ENCODE results near the gene BDH1.

Gene BDH1

GRCh38 chr3:197546307-197547085 lies 9.3 kb downstream of the BDH1 start:
- H3K36me3 ChIP-seq (ENCODE audit: insufficient read depth, low read length) = peaks cover 29% of the 10 kb centered on the region; the same call in 1 of the 2 replicates
- H3K9me2 ChIP-seq (replicated peaks; ENCODE audit: low read depth, low read length) = no peaks in the 10 kb centered on the region
- no peak overlapping the region for H2AFZ ChIP-seq (ENCODE audit: low read length)
- H4K20me1 ChIP-seq (ENCODE audit: insufficient read depth, low read length, poor library complexity, severe bottlenecking) = no peaks in the 10 kb centered on the region
- H3K4me2 ChIP-seq (ENCODE audit: low read depth, low read length, poor library complexity, severe bottlenecking) = no peak overlapping the region
- no peak for TF ChIP-seq CTCF (conservative IDR thresholded peaks at IDR 0.05; ENCODE audit: low read length)
- TF ChIP-seq EZH2phosphoT487 (IDR thresholded peaks at IDR 0.05; ENCODE audit: borderline replicate concordance) = no peak
- no peak overlapping the region for H3K9ac ChIP-seq (ENCODE audit: low read depth, low read length, poor library complexity, severe bottlenecking)
- no peak overlapping the region for H3K4me3 ChIP-seq (ENCODE audit: low read length, poor library complexity, severe bottlenecking)
- no peaks in the 10 kb centered on the region for H3K9me3 ChIP-seq (ENCODE audit: insufficient read depth, low read depth, low read length)
- no peaks in the 10 kb centered on the region for H3F3A ChIP-seq (ENCODE audit: low read depth)
- H3K79me2 ChIP-seq (ENCODE audit: insufficient read depth, low read length) = peaks cover 28% of the 10 kb centered on the region; the same call in 1 of the 2 replicates
- no peaks in the 10 kb centered on the region for H3K27me3 ChIP-seq (ENCODE audit: insufficient read depth, low read length, poor library complexity, severe bottlenecking)
- no peaks in the 10 kb centered on the region for H3K4me1 ChIP-seq (ENCODE audit: insufficient read depth, low read length, poor library complexity, severe bottlenecking)

DNA sequence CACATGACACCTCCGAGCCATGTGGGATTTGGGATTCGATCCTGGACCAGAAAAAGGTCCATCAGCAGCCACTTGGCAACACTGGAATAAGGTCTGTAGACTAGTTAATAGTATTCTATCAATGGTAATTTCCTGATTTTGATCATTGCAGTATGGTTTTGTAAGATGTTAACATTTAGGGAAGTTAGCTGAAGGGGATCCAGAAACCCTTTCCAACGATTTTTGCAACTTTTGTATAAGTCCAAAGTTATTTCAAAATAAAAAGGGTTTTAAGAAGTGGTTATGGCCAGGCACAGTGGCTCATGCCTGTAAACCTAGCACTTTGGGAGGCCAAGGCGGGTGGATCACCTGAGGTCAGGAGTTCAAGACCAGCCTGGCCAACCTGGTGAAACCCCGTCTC lies 10.2 kb downstream of the BDH1 start:
- Histone ChIP-seq H3F3A (ENCODE audit: low read depth) (no peaks in the 10 kb centered on the region), H3K9me2 (replicated peaks; ENCODE audit: low read depth, low read length) (no peaks in the 10 kb centered on the region), H3K79me2 (ENCODE audit: insufficient read depth, low read length) (peaks cover 27% of the 10 kb centered on the region; the same call in 1 of the 2 replicates), H3K4me2 (ENCODE audit: low read depth, low read length, poor library complexity, severe bottlenecking) (no peak overlapping the region), H3K4me3 (ENCODE audit: low read length, poor library complexity, severe bottlenecking) (no peak overlapping the region), H3K27me3 (ENCODE audit: insufficient read depth, low read length, poor library complexity, severe bottlenecking) (no peaks in the 10 kb centered on the region), H3K36me3 (ENCODE audit: insufficient read depth, low read length) (peaks cover 29% of the 10 kb centered on the region; the same call in 1 of the 2 replicates), H3K9me3 (ENCODE audit: insufficient read depth, low read depth, low read length) (no peaks in the 10 kb centered on the region), H3K9ac (ENCODE audit: low read depth, low read length, poor library complexity, severe bottlenecking) (no peak overlapping the region), H3K4me1 (ENCODE audit: insufficient read depth, low read length, poor library complexity, severe bottlenecking) (no peaks in the 10 kb centered on the region), H2AFZ (ENCODE audit: low read length) (no peak overlapping the region), H4K20me1 (ENCODE audit: insufficient read depth, low read length, poor library complexity, severe bottlenecking) (no peaks in the 10 kb centered on the region)
- TF ChIP-seq EZH2phosphoT487 (IDR thresholded peaks at IDR 0.05; ENCODE audit: borderline replicate concordance) (no peak), CTCF (conservative IDR thresholded peaks at IDR 0.05; ENCODE audit: low read length) (no peak)

DNA sequence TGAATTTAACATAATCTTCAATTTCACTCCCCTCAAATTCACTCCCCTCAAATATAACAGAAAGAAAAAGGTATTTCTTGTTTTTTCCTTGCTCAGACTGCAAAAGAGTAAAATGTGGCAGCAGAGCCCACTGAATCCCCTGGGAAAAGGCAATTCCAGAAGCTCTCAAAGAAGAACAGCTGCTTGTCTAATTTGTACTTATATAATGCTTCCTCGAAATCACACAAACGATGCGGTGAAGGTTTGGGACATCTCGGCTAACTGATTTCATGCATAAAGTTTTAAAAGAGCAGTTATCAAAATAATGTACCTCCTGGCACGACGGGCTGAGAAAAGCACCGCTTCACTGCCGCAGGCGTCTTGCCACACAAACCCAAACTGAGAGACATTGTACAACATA lies 10.7 kb downstream of the BDH1 start:
- H3K9me2 ChIP-seq (replicated peaks; ENCODE audit: low read depth, low read length) = no peaks in the 10 kb centered on the region
- no peaks in the 10 kb centered on the region for H3K4me1 ChIP-seq (ENCODE audit: insufficient read depth, low read length, poor library complexity, severe bottlenecking)
- no peaks in the 10 kb centered on the region for H4K20me1 ChIP-seq (ENCODE audit: insufficient read depth, low read length, poor library complexity, severe bottlenecking)
- no peak overlapping the region for H3K4me2 ChIP-seq (ENCODE audit: low read depth, low read length, poor library complexity, severe bottlenecking)
- no peak overlapping the region for H2AFZ ChIP-seq (ENCODE audit: low read length)
- H3K27me3 ChIP-seq (ENCODE audit: insufficient read depth, low read length, poor library complexity, severe bottlenecking) = no peaks in the 10 kb centered on the region
- no peak overlapping the region for H3K4me3 ChIP-seq (ENCODE audit: low read length, poor library complexity, severe bottlenecking)
- H3K36me3 ChIP-seq (ENCODE audit: insufficient read depth, low read length) = peaks cover 29% of the 10 kb centered on the region; the same call in 1 of the 2 replicates
- TF ChIP-seq EZH2phosphoT487 (IDR thresholded peaks at IDR 0.05; ENCODE audit: borderline replicate concordance) (no peak), CTCF (conservative IDR thresholded peaks at IDR 0.05; ENCODE audit: low read length) (no peak)
- no peaks in the 10 kb centered on the region for H3K9me3 ChIP-seq (ENCODE audit: insufficient read depth, low read depth, low read length)
- H3K79me2 ChIP-seq (ENCODE audit: insufficient read depth, low read length) = peaks cover 23% of the 10 kb centered on the region; the same call in 1 of the 2 replicates
- H3F3A ChIP-seq (ENCODE audit: low read depth) = no peaks in the 10 kb centered on the region
- no peak overlapping the region for H3K9ac ChIP-seq (ENCODE audit: low read depth, low read length, poor library complexity, severe bottlenecking)
